ENCODE results near the gene DCST2. TPM values are rescaled to one million over a fixed set of nuclear protein-coding genes. Genes with fewer than 3 reads are reported as not detected.

The DCST2 gene
- polyA plus RNA-seq (2011; rRNA removed) (1.0 and 1.5 TPM in 2 replicates), polyA plus RNA-seq (2017; fragmentation: RNase III; extraction: RNeasy Plus Mini Kit Qiagen cat#74134 plus additional on column Dnase treatment) (0.23 to 0.46 TPM (median 0.43 TPM) in 3 replicates), polyA minus RNA-seq (2011; rRNA and poly(A)+ RNA removed) (0.73 and 0.83 TPM in 2 replicates)
- 0.63 and 0.76 TPM in 2 replicates for polyA plus RNA-seq (2012; cell fraction: cytosol; rRNA removed)
- 6.2 and 11.1 TPM in 2 replicates for polyA plus RNA-seq (2012; cell fraction: nucleus; rRNA removed)

GRCh38 chr1:155033524-155033923, at the start of gene DCST2, which contains the start of gene DCST1:
Gene DCST2 (minus strand): TSS chr1:155033781. CDS start chr1:155033701, 80 bp downstream.
Gene DCST1 (plus strand): TSS chr1:155033824. CDS start chr1:155034037, 213 bp downstream.
- Histone ChIP-seq H3K4me3 (no peak within 1 kb of the TSS), H3K4me2 (no peak within 1 kb of the TSS), H3K9me3 (no peaks in the 10 kb centered on the region), H3K27ac (no peak within 1 kb of the TSS; a peak in 1 of 6 replicates), H3K4me1 (peaks cover 8% of the 10 kb centered on the region)
- ATAC-seq (no peak), FAIRE-seq (no peak), DNase-seq (ENCODE audit: low read depth in 1 of 2, low spot score in 1 of 2) (no peak)
- ChIA-PET CTCF (interaction anchor here (1.8 kb wide), 1 partner anchor 52 kb away, joined by 6 read pairs; no protein-coding TSS in a partner anchor), POLR2A (no interaction called here)
- TF ChIP-seq EHMT2 (IDR thresholded peaks at IDR 0.05; ENCODE audit: low read depth): no peak
- TF ChIP-seq CTCF (IDR thresholded peaks at IDR 0.05): no peak
- TF ChIP-seq USF2 (IDR thresholded peaks at IDR 0.05): no peak
- no peak for TF ChIP-seq NFE2L2 (conservative IDR thresholded peaks at IDR 0.05; ENCODE audit: low read length)
- no peak for TF ChIP-seq KDM5A (IDR thresholded peaks at IDR 0.05)
- TF ChIP-seq MAFK (IDR thresholded peaks at IDR 0.05; ENCODE audit: partially characterized antibody): no peak
- TF ChIP-seq HEYL (CRISPR knock-in tag; IDR thresholded peaks at IDR 0.05): no peak
- no peak for TF ChIP-seq JUN (IDR thresholded peaks at IDR 0.05)
- TF ChIP-seq PBX3 (IDR thresholded peaks at IDR 0.05): no peak
- TF ChIP-seq FOSB (CRISPR knock-in tag; IDR thresholded peaks at IDR 0.05): no peak
- 90% methylated on average over 9 of the region's 9 CpGs for WGBS (ENCODE audit: missing lambda C conversion rate)

- Histone ChIP-seq H3K4me2 (peak overlapping the region; percentile 99; the same call in 2 of the 3 replicates), H3K9me3 (no peaks in the 10 kb centered on the region), H3K4me3 (no peak overlapping the region), H3K27ac (no peak overlapping the region), H3K4me1 (peaks cover 61% of the 10 kb centered on the region)
- FAIRE-seq (no peak), DNase-seq (ENCODE audit: low read depth in 1 of 2, low spot score in 1 of 2) (no peak), ATAC-seq (no peak)
- POLR2A ChIA-PET: no interaction called here
- 49% methylated on average over 5 of the region's 6 CpGs for WGBS (ENCODE audit: missing lambda C conversion rate)
- CTCF ChIA-PET: interaction anchor here (0.5 to 5.5 kb wide), 6 partner anchors 19 to 936 kb away, joined by 3 to 350 read pairs (median 20); partner anchors contain the start of genes ADAM15, EFNA1 and EFNA4
- TF ChIP-seq POLR2AphosphoS2 (conservative IDR thresholded peaks at IDR 0.05; ENCODE audit: low read length) (no peak), ZFP36 (IDR thresholded peaks at IDR 0.05; ENCODE audit: borderline replicate concordance, partially characterized antibody) (no peak), POLR2A (IDR thresholded peaks at IDR 0.05; ENCODE audit: low read length) (no peak), CHD2 (IDR thresholded peaks at IDR 0.05; ENCODE audit: low read length, partially characterized antibody) (no peak), FOXS1 (CRISPR knock-in tag; IDR thresholded peaks at IDR 0.05) (no peak), NPAS2 (CRISPR knock-in tag; IDR thresholded peaks at IDR 0.05; ENCODE audit: borderline replicate concordance) (no peak)
Measured at GRCh38 chr1:155083052-155083541, 49.5 kb upstream of the DCST2 start.

GRCh38 chr1:155082301-155083051, 48.9 kb upstream of the DCST2 start:
- no peak for ATAC-seq
- CTCF ChIA-PET: interaction anchor here (0.5 to 5.5 kb wide), 3 partner anchors 19 to 936 kb away, joined by 3 to 350 read pairs (median 4); partner anchors contain the start of genes ADAM15 and EFNA4
- no peaks in the 10 kb centered on the region for H3K9me3 ChIP-seq
- peak overlapping the region; percentile 55 for H3K4me3 ChIP-seq
- H3K4me2 ChIP-seq: peak overlapping the region; percentile 99
- peaks cover 61% of the 10 kb centered on the region for H3K4me1 ChIP-seq
- no peak for DNase-seq (ENCODE audit: low read depth in 1 of 2, low spot score in 1 of 2)
- peak overlapping the region in 1 of 2 experiments; percentile 52; a peak in 1 of 6 replicates for H3K27ac ChIP-seq
- POLR2A ChIA-PET: no interaction called here
- 38% methylated on average over 29 of the region's 36 CpGs for WGBS (ENCODE audit: missing lambda C conversion rate)
- FAIRE-seq: no peak
- TF ChIP-seq CBX2 (IDR thresholded peaks at IDR 0.05; ENCODE audit: borderline replicate concordance, low read depth) (no peak), JUNB (IDR thresholded peaks at IDR 0.05) (no peak), E2F6 (IDR thresholded peaks at IDR 0.05; ENCODE audit: borderline replicate concordance, low read depth) (no peak), EHF (CRISPR knock-in tag; IDR thresholded peaks at IDR 0.05) (no peak), ZSCAN20 (CRISPR knock-in tag; IDR thresholded peaks at IDR 0.05) (no peak), CHD4 (IDR thresholded peaks at IDR 0.05; ENCODE audit: borderline replicate concordance) (no peak), MYC (IDR thresholded peaks at IDR 0.05; ENCODE audit: borderline replicate concordance, low read length) (no peak), BHLHE40 (IDR thresholded peaks at IDR 0.05; ENCODE audit: low read depth, low read length) (no peak), CTCF (IDR thresholded peaks at IDR 0.05) (no peak), PBX3 (IDR thresholded peaks at IDR 0.05) (no peak)

All from A549 (cell line).